Upper lobe of left lung (tissue), 4 donors: ENCODE measurements around the gene ARID1B.

ENCODE experiments used
- CTCF ChIP-seq, 6 experiments: fragments of 450-650 bp in 4 of 6; fragments of 200-600 bp in 2 of 6; sonication (generic) in 2 of 6; IDR thresholded peaks; one replicate each; pipeline ENCODE4 v1.5.1; 2016 to 2019; ENCODE audit warnings: antibody characterized with exemption in 6 of 6
- POLR2A ChIP-seq, 4 donors: fragments of 450-650 bp; IDR thresholded peaks; one replicate each; pipeline ENCODE4 v1.5.1; 2016 to 2017; ENCODE audit warnings: antibody characterized with exemption in 4 of 4, mild to moderate bottlenecking in 2 of 4
- POLR2AphosphoS5 ChIP-seq, 2 donors: sonication (generic); formaldehyde crosslinking; IDR thresholded peaks; one replicate each; pipeline ENCODE4 v1.5.1; 2017; ENCODE audit warnings: antibody characterized with exemption in 2 of 2

- TF ChIP-seq CTCF (IDR thresholded peaks at IDR 0.05) (no peak), POLR2AphosphoS5 (IDR thresholded peaks at IDR 0.05) (no peak), POLR2A (IDR thresholded peaks at IDR 0.05) (no peak)
These were observed 197.7 kb downstream of the ARID1B start for GRCh38 chr6:156974830-156975261.
